Stimulated activated CD4-positive, alpha-beta T cell treated with anti-CD3 and anti-CD28 coated beads, Interleukin-1b, Interleukin-23, amount 100 ng/mL, for 48 hours (primary cell): ENCODE results near the gene NELL1.
"Not testable (repeated sequence)": the region's sequence is repeated elsewhere in the genome, so short reads cannot be mapped to it uniquely, and the experiment has no call there.

Experiments
- DNase-seq: peaks from one replicate; pipeline ENCODE4 v3.0.0-alpha.2; 2020

Gene NELL1

DNA sequence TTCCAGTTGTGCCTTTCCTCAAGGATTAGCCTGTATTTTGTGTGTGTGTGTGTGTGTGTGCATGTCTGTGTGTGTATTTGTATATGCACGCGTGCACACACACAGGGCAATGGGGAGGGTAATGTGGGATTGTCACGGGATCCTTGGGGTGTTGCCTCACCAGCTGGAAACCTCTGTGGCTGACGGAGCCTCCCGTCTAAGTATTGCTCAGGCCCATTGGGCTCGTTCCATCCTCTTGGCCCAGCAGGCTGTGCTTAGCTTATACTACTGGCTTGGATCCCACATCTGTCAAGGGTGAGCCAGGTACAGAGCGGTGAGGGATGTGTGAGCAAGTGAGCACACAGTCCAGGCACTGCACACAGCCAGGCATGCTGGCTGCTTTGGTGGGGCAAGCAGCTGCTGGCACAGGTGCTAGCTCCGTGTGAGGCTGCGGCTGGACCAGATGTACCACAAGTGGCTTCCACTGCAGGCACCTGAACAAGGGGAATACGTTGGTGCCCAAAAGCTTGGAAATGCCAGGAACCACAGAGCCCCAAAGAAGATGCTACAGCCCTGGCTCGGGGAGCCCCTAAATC, 462.8 kb downstream of the NELL1 start:
- DNase-seq, result no peak

DNA sequence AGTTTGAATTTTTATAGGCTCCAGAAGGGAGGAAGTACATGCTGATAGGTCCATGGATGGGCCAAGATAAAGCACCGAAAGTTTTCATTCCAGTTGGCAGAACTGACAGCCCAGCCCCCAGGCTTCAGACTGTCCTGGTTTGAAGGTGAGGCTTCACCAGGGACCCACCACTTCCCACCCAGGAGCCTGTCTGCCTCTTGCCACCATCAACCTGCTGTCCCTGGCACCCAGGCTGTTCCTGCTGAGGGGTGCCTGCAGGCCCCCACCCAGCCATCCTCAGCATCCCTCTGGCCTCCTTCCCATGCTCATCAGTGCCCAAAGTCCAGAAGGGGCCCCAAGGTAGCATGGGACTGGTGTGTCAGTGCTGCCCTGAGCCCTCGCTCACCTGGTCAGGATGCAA, 463.9 kb downstream of the NELL1 start:
- DNase-seq, result no peak

DNA sequence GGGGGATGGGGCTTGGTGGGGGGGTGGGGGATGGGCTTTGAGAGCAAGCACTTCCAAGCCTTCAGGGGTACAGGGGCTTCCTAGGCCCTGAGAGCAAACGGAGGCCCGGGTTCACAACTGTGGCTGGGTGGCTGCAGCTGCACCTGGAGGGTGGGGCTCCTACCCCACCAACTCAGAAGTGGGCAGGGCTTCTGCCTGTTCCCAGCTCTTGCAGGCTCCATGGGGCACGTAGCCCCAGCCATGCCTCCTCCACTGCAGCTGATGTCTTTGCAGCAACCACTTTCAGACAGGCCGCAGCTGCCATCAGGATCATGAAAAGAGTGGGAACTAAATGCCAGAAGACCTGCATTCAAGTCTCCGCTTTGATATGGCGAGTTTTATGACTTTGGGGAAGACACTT, 464.3 kb downstream of the NELL1 start:
- DNase-seq, result no peak

DNA sequence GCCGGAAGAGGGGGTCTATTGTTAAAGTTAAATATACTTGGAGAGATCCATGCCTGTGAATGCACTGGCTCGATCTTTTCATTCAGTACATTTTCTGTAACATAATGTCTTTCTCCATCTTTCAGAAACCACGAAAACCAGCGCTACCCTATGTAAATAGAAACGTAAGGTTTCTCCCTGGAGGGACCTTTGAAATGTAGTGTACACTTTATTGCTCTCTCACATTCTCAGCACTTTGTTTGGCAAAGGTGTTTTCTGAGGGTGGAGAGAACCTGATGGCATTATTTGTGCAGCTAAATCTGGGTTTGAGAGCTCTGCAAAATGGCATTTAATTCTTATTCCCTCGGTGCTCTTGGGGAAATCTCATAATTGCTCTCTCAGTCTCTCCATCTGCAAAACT, 468.4 kb downstream of the NELL1 start:
- no peak for DNase-seq

DNA sequence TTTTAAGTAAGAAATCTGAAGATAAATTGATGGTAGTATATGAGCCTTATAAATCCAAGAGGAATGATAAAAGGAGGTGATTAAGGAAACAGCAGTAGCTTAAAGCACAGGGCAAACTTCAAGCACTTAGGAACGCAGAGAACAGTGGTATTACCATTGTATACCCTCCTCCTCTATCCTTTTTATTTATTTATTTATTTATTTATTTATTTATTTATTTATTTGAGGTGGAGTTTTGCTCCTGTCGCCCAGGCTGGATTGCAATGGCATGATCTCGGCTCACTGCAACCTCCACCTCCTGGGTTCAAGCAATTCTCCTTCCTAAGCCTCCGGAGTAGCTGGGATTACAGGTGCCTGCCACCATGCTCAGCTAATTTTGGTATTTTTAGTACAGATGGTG, 472.2 kb downstream of the NELL1 start:
- not testable (repeated sequence) for DNase-seq

DNA sequence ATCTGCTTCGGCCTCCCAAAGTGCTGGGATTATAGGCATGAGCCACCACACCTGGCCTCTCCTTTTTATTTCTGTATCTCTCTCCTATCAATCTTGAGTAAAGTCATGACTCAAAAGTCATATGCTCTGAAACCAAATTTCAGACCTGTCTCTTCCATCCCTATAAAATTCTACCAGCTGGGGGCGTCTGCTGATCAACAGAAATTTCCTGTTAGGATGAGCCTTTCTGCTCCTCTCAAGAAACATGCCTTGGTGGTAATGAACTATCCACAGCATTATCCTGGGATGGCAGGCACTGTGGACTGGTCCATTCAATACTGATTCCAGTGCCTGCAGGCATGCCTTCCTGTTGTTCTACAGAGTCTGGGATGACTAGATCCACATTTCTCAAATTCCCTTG, 472.6 kb downstream of the NELL1 start:
- no peak for DNase-seq

DNA sequence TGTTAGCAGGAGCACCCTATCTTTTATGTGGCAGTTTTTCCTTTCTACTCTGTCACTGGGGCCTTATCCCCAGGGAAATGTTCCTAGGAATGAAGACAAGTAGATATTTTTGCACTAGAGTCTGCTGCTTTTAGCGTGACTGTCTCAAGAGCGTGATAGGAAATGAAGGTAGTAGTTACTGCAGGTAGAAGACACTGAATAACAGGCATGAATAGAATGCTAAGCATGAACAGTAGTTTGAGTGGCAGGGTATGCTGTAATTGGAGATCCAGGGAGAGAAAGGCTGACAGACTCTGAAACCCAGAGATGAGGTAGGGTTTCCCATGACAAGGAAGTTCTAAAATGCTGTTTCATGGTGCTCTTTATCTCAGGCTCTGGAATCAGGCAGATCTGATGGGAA, 475.1 kb downstream of the NELL1 start:
- no peak for DNase-seq

DNA sequence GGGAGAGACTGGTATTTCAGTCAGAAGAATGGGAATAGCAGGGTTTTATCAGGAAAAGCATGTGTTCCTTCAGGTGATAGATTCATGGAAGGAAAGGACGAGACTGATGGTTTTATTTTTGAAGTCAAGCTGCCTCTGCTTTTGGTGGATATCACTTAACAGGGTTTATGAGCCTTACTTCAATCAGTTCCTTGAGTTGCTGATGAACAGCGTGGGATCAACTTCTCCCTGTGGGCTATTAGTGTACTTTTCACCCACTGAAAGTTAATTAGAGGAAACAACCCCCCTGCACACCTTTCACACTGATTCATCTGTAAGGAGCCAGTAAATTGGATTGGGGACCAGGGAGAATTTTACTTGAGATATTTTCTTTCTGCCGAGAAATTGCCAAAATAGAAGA, 479.0 kb downstream of the NELL1 start:
- DNase-seq, result no peak

DNA sequence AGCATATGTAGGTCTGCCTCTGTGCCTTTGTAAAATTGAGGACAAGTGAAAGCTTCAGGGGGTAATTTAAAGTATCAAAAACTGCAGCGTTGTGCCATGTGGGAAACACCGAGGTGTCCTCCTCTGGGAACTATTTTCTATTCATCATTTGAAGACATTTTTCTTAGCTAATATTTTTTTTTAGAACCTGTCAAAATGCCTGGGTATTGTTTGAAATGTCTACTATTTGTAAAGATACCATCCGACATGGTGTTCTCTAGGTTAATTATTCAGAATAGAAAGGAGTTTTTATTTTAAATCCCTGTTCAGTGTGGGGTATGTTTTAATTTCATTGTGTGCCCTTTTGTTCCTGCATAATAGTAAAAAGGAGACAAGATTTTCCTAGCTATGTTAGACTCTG, 490.8 kb downstream of the NELL1 start:
- no peak for DNase-seq

DNA sequence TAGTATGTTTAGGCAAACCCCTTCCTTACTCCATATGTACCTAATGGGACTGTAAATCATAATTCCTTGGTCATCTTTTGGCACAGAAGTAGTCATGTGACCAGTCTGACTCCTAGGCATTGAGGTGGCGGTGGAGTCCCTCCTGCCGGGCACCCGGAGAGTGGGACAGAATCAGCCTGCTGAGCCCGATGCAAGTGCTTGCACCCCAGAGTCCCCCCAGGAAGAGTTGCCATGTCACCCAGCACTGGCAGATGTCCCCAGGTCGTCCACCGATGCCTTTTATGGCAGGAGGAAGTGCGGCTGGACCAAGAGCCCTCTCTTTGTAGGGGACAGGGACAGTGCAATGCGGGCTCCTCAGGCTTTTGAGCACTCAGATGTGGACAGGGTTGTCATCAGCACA, 500.3 kb downstream of the NELL1 start:
- DNase-seq, result no peak

DNA sequence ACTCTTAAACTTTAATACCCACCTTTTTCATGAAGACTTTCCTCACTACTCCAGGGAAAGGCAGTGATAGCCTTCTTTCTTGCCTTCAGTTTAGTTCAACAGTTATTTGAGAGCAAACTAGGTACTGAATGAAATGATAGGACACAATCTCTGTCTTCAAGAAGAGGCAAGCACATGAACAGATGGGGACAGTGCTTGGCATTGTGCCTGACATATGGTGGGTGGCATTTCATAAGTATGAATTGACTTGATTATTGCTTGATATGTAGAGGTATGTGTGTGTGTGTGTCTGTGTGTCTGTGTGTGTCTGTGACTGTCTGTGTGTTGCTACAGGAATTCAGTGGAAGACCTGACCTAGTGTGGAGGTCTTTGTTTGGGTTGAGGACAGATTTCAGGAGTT, 504.1 kb downstream of the NELL1 start:
- no peak for DNase-seq

DNA sequence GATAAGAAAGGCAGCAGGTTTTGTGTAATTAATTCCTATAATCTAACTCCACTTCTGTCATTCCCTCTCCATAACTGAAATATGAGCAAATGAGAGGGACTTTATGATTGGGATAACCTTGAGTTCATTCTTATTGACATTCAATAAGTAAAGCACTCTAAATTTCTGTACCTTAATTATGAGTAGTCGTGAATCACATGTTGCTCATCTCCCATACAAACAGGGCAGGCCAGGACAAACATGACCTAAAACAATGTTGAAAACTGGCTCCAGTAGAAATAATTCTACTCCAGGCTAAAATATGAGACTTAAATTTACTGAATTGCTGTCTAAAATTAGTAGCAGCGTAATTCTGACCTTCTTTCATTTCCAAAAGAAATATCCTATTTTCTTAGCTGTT, 505.4 kb downstream of the NELL1 start:
- DNase-seq, result no peak

DNA sequence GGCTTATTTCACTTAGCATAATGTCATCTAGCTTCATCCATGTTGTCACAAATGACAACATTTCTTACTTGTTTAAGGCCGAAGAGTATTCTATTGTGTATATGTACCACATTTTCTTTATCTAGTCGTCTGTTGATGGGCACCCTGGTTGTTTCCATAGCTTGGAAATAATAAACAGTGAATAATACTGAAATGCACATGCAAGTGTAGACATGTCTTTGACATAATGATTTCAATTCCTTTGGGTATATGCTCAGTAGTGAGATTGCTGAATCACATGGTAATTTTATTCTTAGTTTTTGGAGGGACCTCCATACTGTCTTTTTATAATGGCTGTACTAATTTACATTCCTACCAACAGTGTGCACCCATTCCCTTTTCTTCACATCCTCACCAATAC, 508.0 kb downstream of the NELL1 start:
- no peak for DNase-seq

DNA sequence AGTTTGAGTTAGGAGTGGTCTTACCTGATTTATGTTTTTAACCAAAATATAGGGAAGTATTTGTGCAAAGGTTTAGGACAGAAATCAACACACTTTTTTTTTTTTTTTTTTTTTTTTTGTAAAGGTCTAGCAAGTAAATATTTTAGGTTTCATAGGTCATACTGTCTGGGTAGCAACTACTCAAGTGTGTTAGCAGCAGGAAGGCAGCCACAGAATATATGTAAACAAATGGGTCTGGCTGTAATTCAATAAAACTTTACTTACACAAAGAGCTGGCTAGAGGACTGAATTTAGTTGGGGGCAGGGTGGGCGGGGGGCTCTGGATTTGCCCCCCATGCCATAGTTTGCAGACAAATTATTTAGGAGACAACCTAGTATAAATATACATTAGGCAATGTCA, 510.4 kb downstream of the NELL1 start:
- no peak for DNase-seq

DNA sequence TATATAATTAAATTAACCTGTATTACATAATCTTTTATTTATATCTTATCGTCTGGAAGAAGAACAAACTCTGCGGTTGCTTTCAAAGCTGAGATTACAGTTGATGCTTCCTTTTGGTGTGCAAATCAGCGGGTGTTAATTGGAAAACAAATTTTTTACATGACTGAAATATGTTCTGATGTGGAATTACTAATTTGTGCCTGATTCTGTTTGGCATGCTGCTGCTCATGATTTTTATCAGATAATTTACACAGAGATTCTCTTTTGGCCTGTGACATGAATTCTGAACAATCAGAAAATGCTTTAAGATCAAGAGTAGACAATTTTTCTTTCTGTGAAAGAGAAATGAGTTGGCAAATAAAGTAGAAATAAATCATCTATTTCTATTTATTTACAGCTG, 510.8 kb downstream of the NELL1 start:
- DNase-seq, result no peak

DNA sequence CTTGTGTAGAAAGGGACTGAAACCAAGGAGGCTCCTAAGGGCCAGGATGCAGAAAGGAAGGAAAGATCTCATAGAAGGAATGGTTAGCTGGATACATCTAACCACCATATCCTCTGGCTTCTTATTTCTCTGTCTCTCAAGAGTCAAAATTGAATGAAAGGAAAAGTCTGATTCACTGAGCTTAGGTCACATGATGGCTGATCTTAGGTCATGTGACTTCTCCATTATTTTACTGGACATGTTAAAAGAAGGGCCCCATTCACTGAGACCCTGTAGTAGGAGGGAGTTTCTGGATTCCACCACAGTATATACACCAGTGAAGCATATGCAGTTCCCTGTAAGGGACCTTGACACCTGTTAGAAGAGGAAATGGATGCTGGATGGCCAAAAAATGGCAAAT, 516.6 kb downstream of the NELL1 start:
- no peak for DNase-seq

DNA sequence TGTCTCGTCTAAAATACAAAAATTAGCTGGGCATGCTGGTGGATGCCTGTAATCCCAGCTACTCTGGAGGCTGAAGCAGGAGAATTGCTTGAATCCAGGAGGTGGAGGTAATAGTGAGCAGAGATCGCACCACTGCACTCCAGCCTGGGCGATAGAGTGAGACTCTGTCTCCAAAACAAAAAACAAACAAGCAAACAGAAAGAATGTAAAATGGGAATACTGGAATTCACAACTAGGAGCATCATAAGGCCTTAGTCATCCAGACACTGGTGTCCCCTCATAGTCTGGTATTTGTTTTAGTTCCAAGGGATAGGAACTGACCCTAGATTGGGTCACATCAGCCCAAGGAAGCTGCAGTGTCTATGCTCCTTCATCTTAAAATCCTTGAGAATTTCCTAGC, 520.8 kb downstream of the NELL1 start:
- DNase-seq, result no peak

DNA sequence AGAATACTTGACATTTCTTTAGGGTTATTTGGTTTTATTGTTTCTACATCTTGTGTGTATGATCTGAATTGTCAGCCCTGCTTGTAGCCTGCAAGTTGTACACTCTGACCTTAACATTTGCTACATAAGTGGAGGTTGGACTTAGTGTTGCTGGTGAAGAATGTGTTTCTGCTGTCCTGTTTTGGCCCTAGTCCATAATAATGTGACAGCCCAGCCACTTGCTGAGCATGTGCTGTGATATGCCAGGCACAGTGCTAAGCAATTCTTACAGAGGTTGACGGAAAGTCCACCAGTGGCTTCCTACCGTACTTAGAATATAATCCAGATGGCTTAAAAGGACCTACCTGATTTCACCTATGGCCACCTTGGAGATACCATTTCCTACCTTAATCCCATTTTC, 526.6 kb downstream of the NELL1 start:
- no peak for DNase-seq

DNA sequence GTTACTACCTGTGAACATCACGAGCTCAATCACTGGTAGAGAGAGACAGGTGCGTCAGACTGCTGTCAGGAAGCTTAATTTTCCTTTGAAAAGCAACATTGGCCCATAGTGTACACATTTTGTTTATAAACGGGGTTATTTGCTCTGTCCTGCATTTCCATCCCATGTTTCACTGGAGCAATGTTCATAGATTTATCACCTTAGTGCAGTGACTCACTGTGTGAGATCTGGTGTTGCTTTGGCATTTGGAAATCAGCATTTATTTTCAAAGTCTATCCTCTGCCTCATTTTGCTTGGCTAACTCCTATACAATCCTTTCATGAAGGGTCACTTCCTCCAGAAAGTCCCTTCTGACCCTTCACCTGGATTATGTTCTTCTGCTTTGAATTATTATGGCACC, 529.1 kb downstream of the NELL1 start:
- DNase-seq, result no peak

DNA sequence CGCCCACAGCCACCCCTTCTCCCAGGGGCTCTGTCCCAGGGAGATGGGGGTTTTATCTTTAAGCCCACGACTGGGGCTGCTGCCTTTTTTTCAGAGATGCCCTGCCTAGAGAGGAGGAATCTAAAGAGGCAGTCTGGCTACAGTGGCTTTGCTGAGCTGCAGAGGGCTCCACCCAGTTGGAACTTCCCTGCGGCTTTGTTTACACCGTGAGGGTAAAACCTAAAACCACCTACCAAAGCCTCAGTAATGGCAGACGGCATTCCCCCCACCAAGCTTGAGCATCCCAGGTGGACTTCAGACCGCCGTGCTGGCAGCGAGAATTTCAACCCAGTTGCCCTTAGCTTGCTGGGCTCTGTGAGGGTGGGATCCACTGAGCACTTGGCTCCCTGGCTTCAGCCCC, 535.8 kb downstream of the NELL1 start:
- no peak for DNase-seq

DNA sequence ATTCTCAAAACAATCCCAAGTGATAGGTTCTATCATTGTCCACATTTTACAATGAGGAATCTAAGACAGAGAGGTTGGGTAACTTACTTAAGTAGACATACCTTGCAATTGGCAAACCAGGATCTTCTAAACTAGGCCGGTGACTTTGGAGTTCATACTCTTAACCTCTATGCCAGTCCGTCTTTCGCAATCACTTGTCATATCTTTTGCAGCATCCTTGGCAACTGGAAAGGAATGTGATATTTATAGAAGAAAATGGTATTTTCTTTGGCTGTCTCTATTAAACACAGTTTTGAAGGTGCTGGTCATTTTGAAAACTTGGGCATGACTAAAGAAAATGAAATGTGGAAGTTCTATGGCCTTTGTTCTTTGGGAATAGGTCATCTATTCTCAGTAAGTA, 556.5 kb downstream of the NELL1 start:
- no peak for DNase-seq

DNA sequence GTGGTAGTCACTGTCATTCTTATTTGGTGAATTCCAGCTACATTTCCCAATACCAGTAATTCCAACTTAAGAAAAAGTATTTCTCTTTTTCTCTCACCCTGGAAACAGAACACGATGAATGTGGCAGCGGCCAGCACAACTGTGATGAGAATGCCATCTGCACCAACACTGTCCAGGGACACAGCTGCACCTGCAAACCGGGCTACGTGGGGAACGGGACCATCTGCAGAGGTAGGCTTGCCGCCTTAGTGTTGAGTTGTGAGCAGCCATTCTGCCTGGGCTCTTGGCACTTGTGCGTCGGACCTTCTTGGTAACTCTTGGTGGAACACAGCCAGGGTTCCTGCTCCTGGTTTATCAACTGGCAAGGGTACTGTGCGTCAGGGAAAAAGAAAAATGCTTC, 559.8 kb downstream of the NELL1 start:
- DNase-seq, result no peak

DNA sequence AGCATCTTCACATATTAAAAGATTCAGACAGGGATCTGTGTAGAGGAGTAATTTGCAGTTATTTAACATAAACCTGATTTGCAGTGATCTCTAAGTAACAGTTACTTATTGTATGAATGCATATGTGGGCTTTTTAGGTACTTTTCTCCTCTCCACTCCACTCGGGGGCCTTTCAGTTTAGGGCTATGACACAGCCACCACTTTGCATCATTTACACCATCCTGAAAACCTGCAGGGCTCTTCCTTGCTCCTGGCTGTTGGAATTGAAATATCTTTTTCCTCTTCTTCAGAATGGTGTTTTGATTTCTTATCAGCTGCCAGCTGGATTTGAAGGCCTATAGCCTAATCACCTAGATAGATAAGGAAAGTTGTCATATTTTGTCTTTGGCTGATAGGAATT, 580.8 kb downstream of the NELL1 start:
- no peak for DNase-seq

DNA sequence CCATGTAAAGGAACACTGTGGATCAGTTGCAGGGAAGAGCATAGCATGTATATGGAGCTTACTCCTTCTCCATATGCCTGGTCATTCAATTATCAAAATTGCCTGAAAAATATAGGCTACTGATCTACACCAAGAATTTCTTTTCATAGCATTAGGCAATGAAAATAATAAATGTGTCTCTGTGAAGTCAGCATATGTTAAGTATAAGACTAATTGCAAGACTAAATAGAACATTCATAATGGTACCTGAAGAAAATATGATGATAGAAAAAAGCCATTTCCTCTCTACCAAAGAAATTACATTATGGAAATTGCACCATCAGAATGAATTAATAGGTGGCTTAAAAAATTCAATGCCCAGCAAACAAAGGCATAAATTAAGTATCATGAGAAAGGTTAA, 584.7 kb downstream of the NELL1 start:
- no peak for DNase-seq

DNA sequence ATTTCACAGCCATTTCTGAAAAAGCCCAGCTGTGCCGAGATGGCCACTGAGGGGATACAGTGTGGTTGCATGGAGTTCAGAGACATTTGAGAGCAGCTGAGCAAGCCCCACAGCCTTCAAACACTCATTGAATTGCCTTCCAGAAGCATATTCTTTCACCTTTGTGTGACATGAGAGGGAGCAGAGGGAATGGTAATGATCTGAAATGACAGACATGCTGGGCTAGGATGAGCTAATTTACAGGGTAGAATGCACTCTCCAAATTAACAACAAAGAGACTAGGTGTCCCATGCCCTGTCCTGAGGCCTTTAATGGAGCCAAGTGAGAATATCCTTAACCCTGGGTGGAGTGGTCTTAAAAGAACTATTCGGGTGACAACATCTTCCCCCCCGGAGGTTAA, 585.4 kb downstream of the NELL1 start:
- no peak for DNase-seq

DNA sequence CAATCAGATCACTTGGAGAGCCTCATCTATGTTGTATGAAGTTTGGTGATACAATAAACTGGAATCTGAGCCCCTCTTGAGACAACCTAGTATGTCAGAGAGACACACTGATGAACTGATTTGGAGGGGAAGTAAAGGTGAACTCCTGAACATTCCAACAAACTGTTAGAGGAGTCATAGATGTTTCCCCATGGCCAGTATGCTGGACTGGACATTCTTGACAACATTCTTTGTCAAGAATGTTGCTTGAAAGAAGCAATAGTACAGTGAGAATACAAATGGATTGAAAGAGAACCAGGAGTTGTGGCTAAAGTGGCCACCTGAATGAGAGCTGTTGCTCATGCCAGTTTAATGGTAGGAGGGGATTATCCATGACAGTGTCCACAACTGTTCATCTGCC, 588.1 kb downstream of the NELL1 start:
- no peak for DNase-seq
